ENCODE data around the gene MED14.

The MED14 gene

GRCh38 chrX:40773809-40774208 lies 38.5 kb upstream of the MED14 start:
- H3K9me3 ChIP-seq: no peaks in the 10 kb centered on the region
- H3K36me3 ChIP-seq: no peaks in the 10 kb centered on the region
- no peak for TF ChIP-seq CTCF (IDR thresholded peaks at IDR 0.05; ENCODE audit: low read depth, low read length)
- no peak overlapping the region for H3K4me3 ChIP-seq (ENCODE audit: low read depth, low read length)
- no peaks in the 10 kb centered on the region for H3K4me1 ChIP-seq
- no peaks in the 10 kb centered on the region for H3K27me3 ChIP-seq
- DNase-seq: no peak

GRCh38 chrX:40773188-40773587 lies 37.8 kb upstream of the MED14 start:
- Histone ChIP-seq H3K4me1 (no peaks in the 10 kb centered on the region), H3K9me3 (no peaks in the 10 kb centered on the region), H3K36me3 (no peaks in the 10 kb centered on the region), H3K27me3 (no peaks in the 10 kb centered on the region), H3K4me3 (ENCODE audit: low read depth, low read length) (no peak overlapping the region)
- no peak for TF ChIP-seq CTCF (IDR thresholded peaks at IDR 0.05; ENCODE audit: low read depth, low read length)
- no peak for DNase-seq

DNA sequence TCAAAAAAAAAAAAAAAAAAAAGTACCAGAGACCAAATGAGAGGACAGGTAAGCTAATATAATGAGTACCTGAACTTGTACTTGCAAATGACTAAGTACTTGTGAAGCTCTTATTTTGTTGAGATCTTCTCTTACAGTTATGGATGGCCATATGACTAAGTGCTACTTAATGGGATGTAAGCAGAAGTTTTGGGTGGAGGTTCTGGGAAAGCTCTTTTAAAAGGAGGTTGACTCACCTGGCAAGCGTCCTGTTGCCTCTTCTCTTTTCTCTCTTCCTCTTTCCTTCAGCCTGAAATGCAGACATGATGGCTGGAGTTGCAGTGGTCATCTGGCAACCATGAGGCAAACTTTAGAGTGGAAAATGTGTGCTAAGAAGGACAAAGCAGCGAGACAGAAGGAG lies 36.9 kb upstream of the MED14 start:
- TF ChIP-seq CTCF (IDR thresholded peaks at IDR 0.05; ENCODE audit: low read depth, low read length): no peak
- H3K4me1 ChIP-seq: no peaks in the 10 kb centered on the region
- H3K27me3 ChIP-seq: no peaks in the 10 kb centered on the region
- no peaks in the 10 kb centered on the region for H3K36me3 ChIP-seq
- H3K9me3 ChIP-seq: no peaks in the 10 kb centered on the region
- no peak overlapping the region for H3K4me3 ChIP-seq (ENCODE audit: low read depth, low read length)
- DNase-seq: no peak

- Histone ChIP-seq H3K4me3 (ENCODE audit: low read depth, low read length) (no peak overlapping the region), H3K36me3 (no peaks in the 10 kb centered on the region), H3K4me1 (no peaks in the 10 kb centered on the region), H3K9me3 (no peaks in the 10 kb centered on the region), H3K27me3 (no peaks in the 10 kb centered on the region)
- no peak for DNase-seq
- TF ChIP-seq CTCF (IDR thresholded peaks at IDR 0.05; ENCODE audit: low read depth, low read length): no peak
These were observed 26.4 kb upstream of the MED14 start for GRCh38 chrX:40761762-40762161.

DNA sequence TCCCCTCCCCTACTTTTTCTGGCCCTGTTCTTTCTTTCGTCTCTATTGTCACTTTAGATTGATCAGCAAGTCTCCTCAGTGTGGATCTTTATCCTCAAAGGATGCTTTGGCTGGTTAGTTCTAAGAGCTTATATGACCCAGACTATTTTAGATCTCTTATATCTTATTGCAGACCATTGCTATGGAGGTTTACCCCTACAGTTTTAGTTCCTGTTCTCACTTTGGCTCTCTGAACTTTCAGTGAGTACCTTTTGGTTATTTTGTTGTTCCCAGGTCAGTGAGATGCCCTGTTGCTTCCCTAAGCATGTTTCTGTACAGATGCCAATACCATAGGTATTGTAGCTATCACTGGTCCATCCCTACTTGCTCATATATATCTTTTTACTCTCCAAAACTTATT lies 24.0 kb upstream of the MED14 start:
- Histone ChIP-seq H3K9me3 (no peaks in the 10 kb centered on the region), H3K27me3 (no peaks in the 10 kb centered on the region), H3K4me1 (no peaks in the 10 kb centered on the region), H3K36me3 (no peaks in the 10 kb centered on the region), H3K4me3 (ENCODE audit: low read depth, low read length) (no peak overlapping the region)
- no peak for TF ChIP-seq CTCF (IDR thresholded peaks at IDR 0.05; ENCODE audit: low read depth, low read length)
- DNase-seq: no peak

DNA sequence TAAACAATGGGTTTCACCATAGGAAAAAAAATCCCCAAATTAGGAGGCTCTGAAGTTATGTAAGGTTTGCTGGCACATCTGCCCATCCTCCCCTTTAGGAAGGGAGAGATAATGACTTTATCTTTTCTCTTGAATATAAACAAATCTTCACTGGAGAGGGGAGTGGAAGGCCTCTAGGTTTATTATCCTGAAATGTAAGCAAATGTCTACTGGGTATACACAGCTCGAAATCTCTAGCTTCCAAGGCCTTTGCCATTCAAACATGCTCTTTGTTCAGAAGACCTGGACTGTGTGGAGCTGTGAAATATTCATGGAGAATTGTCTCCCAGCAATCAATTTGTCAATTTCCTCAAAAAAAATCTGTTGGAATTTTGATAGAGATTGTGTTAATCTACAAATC lies 21.7 kb upstream of the MED14 start:
- H3K36me3 ChIP-seq: no peaks in the 10 kb centered on the region
- no peak for TF ChIP-seq CTCF (IDR thresholded peaks at IDR 0.05; ENCODE audit: low read depth, low read length)
- no peaks in the 10 kb centered on the region for H3K9me3 ChIP-seq
- no peaks in the 10 kb centered on the region for H3K27me3 ChIP-seq
- DNase-seq: no peak
- no peaks in the 10 kb centered on the region for H3K4me1 ChIP-seq
- no peak overlapping the region for H3K4me3 ChIP-seq (ENCODE audit: low read depth, low read length)
